Rectal smooth muscle tissue (tissue), 1 donor: ENCODE measurements around the gene SAMD11.
A peak's percentile ranks its signal among the peaks of the same experiment; 100 is the strongest.
"Not testable (repeated sequence)": the region's sequence is repeated elsewhere in the genome, so short reads cannot be mapped to it uniquely, and the experiment has no call there.

ENCODE experiments used
- H3K27ac ChIP-seq: one replicate; pipeline ENCODE4 v1.7.0; 2013; ENCODE audit warnings: low read depth, low read length, inconsistent platforms
- H3K27me3 ChIP-seq: one replicate; pipeline ENCODE4 v1.7.0; 2013; ENCODE audit warnings: low read length; ENCODE audit not compliant: control insufficient read depth, insufficient read depth
- H3K36me3 ChIP-seq: one replicate; pipeline ENCODE4 v1.7.0; 2013; ENCODE audit warnings: low read length; ENCODE audit not compliant: control insufficient read depth, insufficient read depth
- H3K4me1 ChIP-seq: one replicate; pipeline ENCODE4 v1.7.0; 2013; ENCODE audit warnings: low read length; ENCODE audit not compliant: control insufficient read depth, insufficient read depth
- H3K4me3 ChIP-seq: one replicate; pipeline ENCODE4 v1.7.0; 2013; ENCODE audit warnings: low read length
- H3K9ac ChIP-seq: one replicate; pipeline ENCODE4 v1.7.0; 2013; ENCODE audit warnings: low read length

The SAMD11 gene

DNA sequence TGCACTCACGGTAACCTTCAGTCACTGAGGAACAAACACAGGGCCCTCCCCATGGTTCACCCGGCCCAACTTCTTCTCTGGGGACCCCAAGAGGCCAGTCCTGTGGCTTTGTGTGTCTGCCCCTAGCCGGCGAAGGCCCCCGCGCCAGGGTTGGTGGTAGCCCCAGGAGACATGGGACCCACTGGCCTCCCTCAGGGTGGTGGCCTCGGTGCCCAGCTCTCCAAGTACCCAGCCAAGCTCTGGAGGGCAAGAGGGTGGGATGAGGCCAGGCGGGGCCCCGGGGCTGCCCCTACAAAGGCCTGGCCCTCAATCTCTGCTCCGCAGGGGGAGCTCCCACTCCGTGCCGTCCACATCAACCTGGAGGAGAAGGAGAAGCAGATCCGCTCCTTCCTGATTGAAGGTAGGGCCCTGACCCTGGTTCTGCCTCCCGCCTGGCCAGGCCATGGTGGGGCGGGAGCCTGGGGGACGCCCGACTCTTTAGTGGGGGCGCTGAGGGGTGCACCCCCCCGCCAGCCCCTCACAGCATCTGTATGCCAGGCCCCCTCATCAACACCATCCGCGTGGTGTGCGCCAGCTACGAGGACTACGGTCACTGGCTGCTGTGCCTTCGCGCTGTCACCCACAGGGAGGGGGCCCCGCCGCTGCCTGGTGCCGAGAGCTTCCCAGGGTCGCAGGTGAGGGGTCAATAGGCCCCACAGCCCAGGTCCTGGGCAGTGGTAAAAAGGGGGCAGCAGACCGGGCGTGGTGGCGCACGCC, 48.2 kb downstream of the SAMD11 start:
- peaks cover 32% of the 10 kb centered on the region for H3K27me3 ChIP-seq

DNA sequence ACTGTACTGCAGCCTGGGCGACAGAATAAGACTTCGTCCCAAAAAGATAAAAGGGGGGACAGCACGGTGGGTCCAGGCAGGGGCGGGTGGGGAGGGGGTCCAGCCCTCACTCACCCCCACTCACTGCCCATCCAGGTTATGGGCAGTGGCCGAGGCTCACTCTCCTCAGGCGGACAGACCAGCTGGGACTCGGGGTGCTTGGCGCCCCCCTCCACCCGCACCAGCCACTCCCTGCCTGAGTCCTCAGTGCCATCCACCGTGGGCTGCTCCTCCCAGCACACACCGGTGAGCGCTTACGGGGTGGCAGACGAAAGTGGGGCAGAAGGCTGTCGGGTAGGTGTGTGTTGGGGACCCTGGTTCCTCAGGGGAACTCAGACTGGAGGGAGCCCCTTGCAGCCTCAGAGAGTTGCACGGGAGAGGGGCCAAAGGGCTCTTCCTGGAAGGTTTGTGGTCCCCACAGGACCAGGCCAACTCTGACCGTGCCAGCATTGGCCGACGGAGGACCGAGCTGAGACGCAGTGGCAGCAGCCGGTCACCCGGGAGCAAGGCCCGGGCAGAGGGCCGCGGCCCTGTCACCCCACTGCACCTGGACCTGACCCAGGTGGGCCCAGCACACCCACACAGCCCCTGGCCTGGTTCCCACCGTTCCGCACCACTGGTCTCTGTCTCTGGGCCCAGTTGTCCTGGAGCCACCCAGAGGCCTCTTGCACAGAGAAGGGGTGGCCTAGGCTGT, 49.2 kb downstream of the SAMD11 start:
- no peak overlapping the region for H3K4me3 ChIP-seq
- peaks cover 2% of the 10 kb centered on the region for H3K4me1 ChIP-seq
- H3K36me3 ChIP-seq = no peaks in the 10 kb centered on the region
- H3K27me3 ChIP-seq = peaks cover 29% of the 10 kb centered on the region
- H3K27ac ChIP-seq = no peak overlapping the region
- no peak overlapping the region for H3K9ac ChIP-seq

More for the DNA sequence above, 48.2 kb downstream of the SAMD11 start:
- no peak overlapping the region for H3K9ac ChIP-seq
- no peak overlapping the region for H3K4me3 ChIP-seq
- no peaks in the 10 kb centered on the region for H3K36me3 ChIP-seq
- no peak overlapping the region for H3K27ac ChIP-seq
- peaks cover 2% of the 10 kb centered on the region for H3K4me1 ChIP-seq

GRCh38 chr1:973459-974292, 50.0 kb downstream of the SAMD11 start:
- Histone ChIP-seq H3K27ac (no peak overlapping the region), H3K9ac (no peak overlapping the region), H3K4me1 (peaks cover 2% of the 10 kb centered on the region), H3K4me3 (no peak overlapping the region), H3K27me3 (peaks cover 24% of the 10 kb centered on the region), H3K36me3 (no peaks in the 10 kb centered on the region)

DNA sequence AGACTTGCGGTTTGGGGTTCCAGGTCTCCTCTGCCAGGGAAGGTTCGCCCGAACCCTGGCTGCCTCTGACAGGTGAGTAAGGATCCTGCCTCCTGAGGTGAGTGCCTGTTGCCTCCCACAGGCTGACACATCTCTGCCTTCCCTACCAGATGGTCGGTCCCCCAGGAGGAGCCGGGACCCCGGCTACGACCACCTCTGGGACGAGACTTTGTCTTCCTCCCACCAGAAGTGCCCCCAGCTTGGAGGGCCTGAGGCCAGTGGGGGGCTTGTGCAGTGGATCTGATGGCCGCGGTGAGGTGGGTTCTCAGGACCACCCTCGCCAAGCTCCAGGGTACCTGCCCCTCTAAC, 50.5 kb downstream of the SAMD11 start:
- Histone ChIP-seq H3K27ac (no peak overlapping the region), H3K4me1 (peaks cover 2% of the 10 kb centered on the region), H3K9ac (no peak overlapping the region), H3K36me3 (no peaks in the 10 kb centered on the region), H3K27me3 (peaks cover 24% of the 10 kb centered on the region), H3K4me3 (no peak overlapping the region)

DNA sequence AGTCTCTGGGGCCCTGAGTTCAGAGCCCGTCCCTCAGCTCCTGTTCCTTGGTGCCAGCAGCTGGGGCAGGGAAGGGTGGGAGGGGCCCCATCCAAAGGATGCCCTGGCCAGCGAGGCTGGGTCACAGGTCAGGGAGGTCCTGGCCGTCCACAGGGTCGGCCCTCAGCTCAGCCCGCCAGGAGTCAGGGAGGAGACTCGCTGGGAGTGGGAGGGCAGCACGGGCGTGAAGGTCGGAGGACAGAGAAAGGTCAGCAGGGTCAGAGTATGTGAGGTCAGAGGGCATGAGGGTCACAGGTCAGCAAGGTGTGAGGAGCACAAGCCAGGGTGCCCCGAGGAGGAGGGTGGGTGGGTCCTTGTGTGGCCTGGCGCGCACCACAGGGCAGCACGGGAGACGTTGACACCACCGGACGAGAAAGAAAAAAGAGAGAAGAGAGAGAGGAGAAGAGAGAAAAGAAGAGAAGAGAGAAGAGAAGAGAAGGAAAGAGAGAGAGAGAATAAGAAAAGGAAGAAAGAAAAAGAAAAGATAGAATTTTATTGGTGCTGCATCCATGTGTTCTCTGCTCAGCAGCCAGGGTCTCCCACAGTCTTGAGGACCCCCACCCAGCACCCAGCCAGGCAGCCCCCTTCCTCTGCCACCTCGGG, 51.1 kb downstream of the SAMD11 start:
- peaks cover 21% of the 10 kb centered on the region for H3K27me3 ChIP-seq

GRCh38 chr1:975365-975764, 51.6 kb downstream of the SAMD11 start:
- Histone ChIP-seq H3K36me3 (no peaks in the 10 kb centered on the region), H3K27ac (no peak overlapping the region), H3K4me1 (peaks cover 2% of the 10 kb centered on the region), H3K27me3 (peaks cover 18% of the 10 kb centered on the region), H3K9ac (no peak overlapping the region), H3K4me3 (no peak overlapping the region)

More for the DNA sequence above, 51.1 kb downstream of the SAMD11 start:
- Histone ChIP-seq H3K36me3 (no peaks in the 10 kb centered on the region), H3K4me3 (no peak overlapping the region), H3K4me1 (peaks cover 2% of the 10 kb centered on the region), H3K27ac (no peak overlapping the region), H3K9ac (no peak overlapping the region)

- Histone ChIP-seq H3K4me3 (peak overlapping the region; percentile 47), H3K27me3 (peaks cover 13% of the 10 kb centered on the region), H3K27ac (peak overlapping the region; percentile 73), H3K36me3 (no peaks in the 10 kb centered on the region), H3K9ac (no peak overlapping the region), H3K4me1 (peaks cover 2% of the 10 kb centered on the region)
Measured at GRCh38 chr1:975896-976683, 52.4 kb downstream of the SAMD11 start.

DNA sequence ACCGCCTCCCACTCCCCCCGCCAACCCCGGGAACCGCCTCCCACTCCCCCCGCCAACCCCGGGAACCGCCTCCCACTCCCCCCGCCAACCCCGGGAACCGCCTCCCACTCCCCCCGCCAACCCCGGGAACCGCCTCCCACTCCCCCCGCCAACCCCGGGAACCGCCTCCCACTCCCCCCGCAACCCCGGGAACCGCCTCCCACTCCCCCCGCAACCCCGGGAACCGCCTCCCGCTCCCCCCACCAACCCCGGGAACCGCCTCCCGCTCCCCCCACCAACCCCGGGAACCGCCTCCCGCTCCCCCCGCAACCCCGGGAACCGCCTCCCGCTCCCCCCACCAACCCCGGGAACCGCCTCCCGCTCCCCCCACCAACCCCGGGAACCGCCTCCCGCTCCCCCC, 53.1 kb downstream of the SAMD11 start:
- H3K4me1 ChIP-seq = not testable (repeated sequence)
- H3K27me3 ChIP-seq = peaks cover 13% of the 10 kb centered on the region

DNA sequence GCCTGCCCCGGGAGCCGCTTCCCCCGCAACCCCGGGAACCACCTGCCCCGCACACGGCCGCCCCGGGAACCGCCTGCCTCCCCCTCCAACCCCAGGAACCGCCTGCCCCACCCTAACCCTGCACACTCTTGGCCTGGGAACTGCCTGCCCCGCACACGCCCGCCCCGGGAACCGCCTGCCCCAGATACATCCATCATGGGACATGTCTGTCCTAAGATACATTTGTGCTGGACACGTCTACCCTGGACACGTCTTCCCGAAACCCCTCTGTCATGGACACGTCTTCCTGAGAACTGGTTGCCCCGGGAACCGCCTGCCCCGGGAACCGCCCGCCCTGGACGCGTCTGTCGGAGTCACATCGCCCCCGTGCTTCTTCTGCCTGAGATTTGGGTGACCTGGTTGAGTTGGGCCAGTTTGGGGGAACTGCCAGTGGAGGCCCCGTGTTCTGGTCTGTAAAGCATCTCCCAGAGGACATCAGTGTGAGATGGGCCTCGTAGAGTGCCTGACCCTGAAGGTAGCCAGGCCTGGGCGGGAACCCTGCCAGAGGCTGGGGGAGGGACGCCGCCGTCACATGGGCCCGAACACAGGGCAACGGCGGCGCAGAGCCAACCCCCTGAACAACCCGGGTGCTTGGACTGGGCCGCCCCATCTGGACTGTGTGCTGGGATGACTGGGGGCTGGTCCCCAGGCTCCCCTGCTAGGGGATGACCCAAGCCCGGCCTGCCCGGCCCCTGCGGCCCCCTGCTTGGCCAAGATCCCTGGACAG, 54.5 kb downstream of the SAMD11 start:
- H3K4me3 ChIP-seq = no peak overlapping the region
- peaks cover 12% of the 10 kb centered on the region for H3K27me3 ChIP-seq
- H3K27ac ChIP-seq = no peak overlapping the region

More for the DNA sequence above, 53.1 kb downstream of the SAMD11 start:
- H3K27ac ChIP-seq, H3K4me3 ChIP-seq, H3K36me3 ChIP-seq, H3K9ac ChIP-seq: not testable (repeated sequence)

DNA sequence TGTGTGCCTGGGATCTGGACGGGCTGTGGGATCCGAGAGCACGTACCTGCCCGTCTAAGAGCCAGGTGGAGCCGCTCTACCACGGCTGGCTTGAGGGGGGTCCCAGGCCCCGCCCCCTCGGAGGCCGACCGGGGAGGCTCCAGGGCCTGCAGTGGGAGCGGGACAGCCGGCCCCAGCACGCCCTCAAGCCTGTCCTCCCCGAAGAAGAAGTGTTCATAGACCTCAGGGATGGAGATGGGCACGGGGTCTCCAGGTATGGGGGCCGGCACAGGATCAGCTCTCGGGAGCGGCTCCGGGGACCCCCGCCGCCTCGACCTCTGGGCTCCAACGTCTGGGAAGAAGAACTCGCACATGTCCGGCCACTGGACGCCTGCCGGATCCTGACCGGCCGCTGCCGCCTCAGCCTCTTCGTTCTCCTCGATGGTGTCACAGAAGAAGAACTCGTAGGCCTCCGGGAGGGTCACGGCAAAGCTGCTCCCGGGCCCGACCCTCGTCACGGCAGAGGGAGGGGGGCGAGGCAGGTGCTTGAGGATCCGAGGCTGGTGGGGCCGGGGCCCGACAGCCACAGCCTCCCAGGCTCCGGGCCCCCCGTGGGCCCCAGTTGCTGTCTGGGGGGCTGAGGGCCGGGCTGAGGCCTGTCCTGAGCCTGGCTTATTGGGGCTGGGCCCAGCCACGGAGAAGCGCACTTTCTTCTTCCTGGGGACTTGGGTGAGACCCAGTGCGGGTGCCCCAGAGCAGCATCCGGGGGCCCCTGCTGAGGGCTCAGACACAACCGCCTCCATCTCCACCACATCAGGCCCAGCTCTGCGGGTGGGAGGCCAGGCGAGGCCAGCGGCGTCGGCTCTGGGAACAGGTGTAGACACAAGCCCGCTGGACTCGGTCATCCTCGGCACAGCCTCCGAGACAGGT, 55.4 kb downstream of the SAMD11 start:
- Histone ChIP-seq H3K27me3 (peaks cover 5% of the 10 kb centered on the region), H3K9ac (no peak overlapping the region), H3K4me1 (peaks cover 2% of the 10 kb centered on the region), H3K36me3 (no peaks in the 10 kb centered on the region), H3K4me3 (no peak overlapping the region), H3K27ac (no peak overlapping the region)

More for the DNA sequence above, 54.5 kb downstream of the SAMD11 start:
- Histone ChIP-seq H3K36me3 (no peaks in the 10 kb centered on the region), H3K4me1 (peaks cover 2% of the 10 kb centered on the region), H3K9ac (no peak overlapping the region)
